ENCODE data around the gene PRSS2.

The PRSS2 gene

GRCh38 chr7:142805350-142806021 is 34.7 kb downstream of the PRSS2 start:
- DNase-seq: no peak

GRCh38 chr7:142806022-142806356 is 35.2 kb downstream of the PRSS2 start:
- no peak for DNase-seq

GRCh38 chr7:142806957-142807356 is 36.2 kb downstream of the PRSS2 start:
- DNase-seq: no peak

GRCh38 chr7:142807855-142808460 is 37.2 kb downstream of the PRSS2 start:
- DNase-seq: no peak

GRCh38 chr7:142808461-142808801 is 37.7 kb downstream of the PRSS2 start:
- no peak for DNase-seq

GRCh38 chr7:142808802-142809583 is 38.2 kb downstream of the PRSS2 start:
- DNase-seq: no peak

- DNase-seq: no peak
These were observed 38.9 kb downstream of the PRSS2 start for GRCh38 chr7:142809671-142810070.

- peak; percentile 35 for DNase-seq
These were observed 40.5 kb downstream of the PRSS2 start for GRCh38 chr7:142811154-142811737.

GRCh38 chr7:142812437-142813215 is 41.9 kb downstream of the PRSS2 start:
- DNase-seq: no peak

GRCh38 chr7:142813226-142813625 is 42.5 kb downstream of the PRSS2 start:
- no peak for DNase-seq

- DNase-seq: no peak
These were observed 42.9 kb downstream of the PRSS2 start for GRCh38 chr7:142813699-142814098.

- DNase-seq: no peak
These were observed 43.7 kb downstream of the PRSS2 start for GRCh38 chr7:142814451-142814850.

- DNase-seq: no peak
These were observed 44.4 kb downstream of the PRSS2 start for GRCh38 chr7:142815134-142815533.

GRCh38 chr7:142817506-142817905 is 46.7 kb downstream of the PRSS2 start:
- DNase-seq: no peak

- DNase-seq: no peak
These were observed 48.8 kb downstream of the PRSS2 start for GRCh38 chr7:142819530-142819929.

- DNase-seq: no peak
These were observed 51.9 kb downstream of the PRSS2 start for GRCh38 chr7:142822714-142823113.
